ENCODE measurements around the gene RNF157. TPM values are rescaled to one million over a fixed set of nuclear protein-coding genes. Genes with fewer than 3 reads are reported as not detected.

Gene RNF157
- total RNA-seq, 3 donors from 2014 or later, result 11.6 to 45.8 (median 17.5) TPM

- Histone ChIP-seq H3K4me1 (ENCODE audit: low read depth) (peaks cover 9% of the 10 kb centered on the region), H3K36me3 (ENCODE audit: low read depth) (no peaks in the 10 kb centered on the region), H3K9me3 (no peaks in the 10 kb centered on the region), H3K4me3 (no peak overlapping the region)
- TF ChIP-seq CTCF (IDR thresholded peaks at IDR 0.05), result no peak
- intact Hi-C loops (cut with DNase I, micrococcal nuclease), result no loop called here
- DNase-seq (peak in 2 of 3 donors; percentile 52 to 78), ATAC-seq (peak; percentile 80)
These were observed 12.0 kb upstream of the RNF157 start for GRCh38 chr17:76252040-76252954.

GRCh38 chr17:76251478-76252039, 11.3 kb upstream of the RNF157 start:
- TF ChIP-seq CTCF (IDR thresholded peaks at IDR 0.05), result no peak
- Histone ChIP-seq H3K9me3 (no peaks in the 10 kb centered on the region), H3K4me3 (no peak overlapping the region), H3K4me1 (ENCODE audit: low read depth) (peaks cover 9% of the 10 kb centered on the region), H3K36me3 (ENCODE audit: low read depth) (no peaks in the 10 kb centered on the region)
- peak; percentile 71 for ATAC-seq
- intact Hi-C loops (cut with DNase I, micrococcal nuclease), result no loop called here
- peak in 1 of 3 donors; percentile 51 for DNase-seq

GRCh38 chr17:76250141-76250540, 9.8 kb upstream of the RNF157 start:
- TF ChIP-seq CTCF (IDR thresholded peaks at IDR 0.05), result no peak
- no peak for ATAC-seq
- Histone ChIP-seq H3K9me3 (no peaks in the 10 kb centered on the region), H3K4me3 (no peak overlapping the region), H3K36me3 (ENCODE audit: low read depth) (no peaks in the 10 kb centered on the region), H3K4me1 (ENCODE audit: low read depth) (peaks cover 17% of the 10 kb centered on the region)
- intact Hi-C loops (cut with DNase I, micrococcal nuclease), result no loop called here
- DNase-seq, result no peak

- intact Hi-C loops (cut with DNase I, micrococcal nuclease), result no loop called here
- Histone ChIP-seq H3K4me1 (ENCODE audit: low read depth) (peaks cover 16% of the 10 kb centered on the region), H3K9me3 (no peaks in the 10 kb centered on the region), H3K36me3 (ENCODE audit: low read depth) (no peaks in the 10 kb centered on the region), H3K4me3 (no peak overlapping the region)
- no peak for TF ChIP-seq CTCF (IDR thresholded peaks at IDR 0.05)
- ATAC-seq, result no peak
- DNase-seq, result no peak
These were observed 7.9 kb upstream of the RNF157 start for GRCh38 chr17:76248013-76248782.

- H3K36me3 ChIP-seq (ENCODE audit: low read depth), result no peaks in the 10 kb centered on the region
- H3K4me1 ChIP-seq (ENCODE audit: low read depth), result peaks cover 10% of the 10 kb centered on the region
- DNase-seq (no peak), ATAC-seq (no peak)
- H3K9me3 ChIP-seq, result no peaks in the 10 kb centered on the region
- no peak overlapping the region for H3K4me3 ChIP-seq
- intact Hi-C loops (cut with DNase I, micrococcal nuclease), result no loop called here
- TF ChIP-seq CTCF (IDR thresholded peaks at IDR 0.05), result no peak
These were observed 7.0 kb upstream of the RNF157 start for GRCh38 chr17:76247304-76247703.

All from mucosa of descending colon (tissue), 3 donors.